NCI-H82 (cell line): ENCODE results near the gene CPB1.
"Not testable (repeated sequence)": the region's sequence is repeated elsewhere in the genome, so short reads cannot be mapped to it uniquely, and the experiment has no call there.

Source experiments
- DNase-seq: peaks from one replicate; lab custom pipeline; 2025; lab: John Stamatoyannopoulos, UW

Gene CPB1

DNA sequence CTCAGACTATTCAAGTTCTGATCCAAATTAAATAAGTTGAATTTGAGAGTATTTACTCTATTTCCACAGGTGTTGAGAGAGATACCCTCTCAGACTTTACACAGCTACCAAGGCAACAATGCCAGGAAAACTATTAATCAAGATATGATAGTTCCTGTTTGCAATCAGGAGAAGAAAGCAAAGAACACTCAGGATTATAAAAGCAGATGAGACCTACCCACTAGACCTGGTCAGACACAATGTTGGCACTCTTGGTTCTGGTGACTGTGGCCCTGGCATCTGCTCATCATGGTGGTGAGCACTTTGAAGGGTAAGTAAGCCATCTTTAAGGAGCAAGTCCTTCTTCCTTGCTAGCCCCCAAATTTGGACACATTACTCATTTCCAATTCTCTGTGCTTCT, at the start of gene CPB1:
CPB1 (plus strand) TSS at position 227 of the 400 bp plus-strand sequence; CDS start at position 240, 13 bp downstream.
- DNase-seq, result no peak

- no peak for DNase-seq
These were observed 48.7 kb upstream of the CPB1 start for GRCh38 chr3:148778926-148779325.

DNA sequence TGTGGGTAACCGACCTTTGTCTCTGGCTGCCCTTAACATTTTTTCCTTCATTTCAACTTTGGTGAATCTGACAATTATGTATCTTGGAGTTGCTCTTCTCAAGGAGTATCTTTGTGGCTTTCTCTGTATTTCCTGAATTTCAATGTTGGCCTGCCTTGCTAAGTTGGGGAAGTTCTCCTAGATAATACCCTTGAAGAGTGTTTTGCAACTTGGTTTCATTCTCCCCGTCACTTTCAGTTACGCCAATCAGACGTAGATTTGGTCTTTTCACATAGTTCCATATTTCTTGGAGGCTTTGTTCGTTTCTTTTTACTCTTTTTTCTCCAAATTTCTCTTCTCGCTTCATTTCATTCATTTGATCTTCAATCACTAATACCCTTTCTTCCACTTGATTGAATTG, 42.6 kb upstream of the CPB1 start:
- DNase-seq, result not testable (repeated sequence)

- not testable (repeated sequence) for DNase-seq
These were observed 41.5 kb upstream of the CPB1 start for GRCh38 chr3:148786159-148786558.

GRCh38 chr3:148789146-148789545, 38.5 kb upstream of the CPB1 start:
- DNase-seq, result peak; percentile 43

- no peak for DNase-seq
These were observed 37.7 kb upstream of the CPB1 start for GRCh38 chr3:148789906-148790305.

DNA sequence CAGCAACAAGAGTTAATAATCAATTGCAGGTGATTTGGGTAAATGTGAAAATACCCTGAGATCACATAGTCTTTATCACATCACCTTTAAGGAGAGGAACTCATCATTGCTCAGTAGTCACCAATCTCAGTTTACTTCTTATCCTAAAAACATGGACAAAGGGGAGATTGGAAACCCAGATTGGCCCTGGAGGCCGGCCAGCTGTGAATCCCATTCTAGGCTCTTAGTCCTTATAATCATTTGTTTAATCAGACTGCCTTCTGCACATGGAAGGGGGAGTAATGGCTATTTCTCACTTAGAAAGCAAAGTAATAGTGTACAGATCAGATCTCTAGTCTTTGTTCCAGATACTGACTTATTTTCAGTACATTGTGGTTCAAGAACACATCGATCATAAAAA, 37.2 kb upstream of the CPB1 start:
- DNase-seq, result no peak

DNA sequence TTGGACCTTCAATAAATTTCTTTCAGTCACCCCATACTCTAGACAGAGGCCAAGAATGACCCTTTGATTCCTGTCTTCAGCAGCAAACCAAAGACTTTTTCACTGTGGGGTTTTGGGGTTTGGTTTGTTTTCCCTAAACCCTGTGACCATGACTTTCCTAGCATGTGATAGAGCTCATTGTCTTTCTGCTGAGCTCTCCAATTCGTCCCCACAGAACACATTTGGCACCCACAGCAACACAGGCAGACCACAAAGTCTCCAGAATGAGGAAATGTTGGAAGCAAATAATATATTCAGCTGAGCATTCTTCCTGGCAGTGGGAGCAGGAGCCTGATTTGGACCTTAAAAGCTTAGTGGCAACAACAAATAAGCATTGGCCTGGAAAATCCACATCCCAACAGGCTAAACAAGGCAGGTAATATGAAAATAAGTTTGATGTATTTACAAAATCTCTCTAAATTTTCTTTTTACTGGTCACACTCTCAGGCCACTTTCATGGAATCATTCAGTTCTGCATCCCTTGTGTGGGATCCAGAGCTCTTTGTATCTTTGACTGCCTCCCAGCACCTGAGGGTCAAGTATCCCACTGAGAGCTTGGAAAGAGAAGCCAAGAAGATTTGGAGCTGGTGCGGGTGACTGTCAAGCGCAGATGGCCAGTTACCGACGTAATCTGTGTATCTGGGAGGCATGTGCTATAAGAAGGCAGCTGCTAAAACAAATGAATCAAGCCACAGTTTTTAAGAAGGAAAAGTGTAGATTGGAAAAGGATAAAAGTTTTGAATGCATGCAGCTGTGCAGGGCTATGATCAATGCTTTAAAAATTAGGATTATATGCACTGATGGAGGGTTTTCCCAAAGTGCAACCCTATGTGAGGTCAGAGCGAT, 36.5 kb upstream of the CPB1 start:
- peak; percentile 68 for DNase-seq

DNA sequence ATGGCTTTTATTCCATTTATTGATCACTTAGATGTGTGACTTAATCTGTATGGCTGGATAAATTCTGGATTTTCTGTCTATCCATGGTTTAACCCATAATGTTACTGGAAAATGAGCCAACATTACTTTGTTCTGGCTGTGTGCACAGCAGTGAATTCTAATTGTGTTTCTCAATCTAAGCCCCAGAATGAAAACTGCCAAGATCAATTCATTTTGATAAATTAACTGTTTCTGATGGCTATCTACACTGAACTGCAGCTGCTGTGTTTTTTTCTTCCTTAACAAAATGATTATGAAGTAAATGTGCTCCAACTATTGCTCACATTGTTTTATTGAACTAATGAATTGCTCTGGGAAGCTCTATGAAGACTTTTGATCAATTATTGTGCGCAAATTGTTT, 35.7 kb upstream of the CPB1 start:
- DNase-seq, result no peak

GRCh38 chr3:148792516-148792915, 35.1 kb upstream of the CPB1 start:
- DNase-seq, result no peak

DNA sequence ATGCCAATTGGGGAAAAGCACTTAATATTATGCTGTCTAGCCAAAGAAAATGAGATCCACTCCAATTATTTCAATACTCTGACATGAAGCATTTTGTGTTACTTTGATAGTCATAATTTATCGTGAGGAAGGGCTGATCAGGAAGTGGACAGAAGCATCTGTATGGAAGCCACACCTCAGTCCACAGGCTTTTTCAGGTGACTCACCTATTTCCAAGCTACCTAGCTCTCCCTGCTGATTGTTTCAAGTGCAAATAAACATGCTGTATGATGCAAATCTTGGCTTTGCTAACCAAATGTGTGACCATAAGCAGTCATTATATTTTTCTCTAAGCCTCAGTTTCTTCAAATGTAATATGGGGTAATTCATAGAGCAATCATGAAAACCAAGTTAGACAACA, 30.8 kb upstream of the CPB1 start:
- no peak for DNase-seq

GRCh38 chr3:148797795-148798194, 29.8 kb upstream of the CPB1 start:
- DNase-seq, result no peak

DNA sequence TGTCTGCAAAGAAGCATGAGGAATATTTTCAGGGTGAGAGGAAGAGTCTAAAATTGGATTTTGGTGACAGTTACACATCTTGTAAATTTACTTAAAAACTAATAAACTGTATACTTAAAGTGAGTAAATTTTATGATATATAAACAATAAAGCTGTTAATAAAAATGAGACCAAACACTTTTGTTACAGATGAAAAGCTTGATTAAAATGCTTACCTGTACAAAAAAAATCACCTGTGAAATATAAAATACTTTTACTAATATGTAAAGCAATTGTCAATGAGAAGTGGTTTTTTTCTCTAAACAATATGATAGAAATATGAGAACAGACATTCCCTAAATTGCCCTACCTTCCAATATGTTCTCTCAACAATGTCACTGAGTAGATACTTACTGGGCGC, 27.2 kb upstream of the CPB1 start:
- DNase-seq, result no peak

GRCh38 chr3:148809835-148810234, 17.8 kb upstream of the CPB1 start:
- no peak for DNase-seq

- DNase-seq, result no peak
These were observed 12.1 kb upstream of the CPB1 start for GRCh38 chr3:148815316-148816110.

DNA sequence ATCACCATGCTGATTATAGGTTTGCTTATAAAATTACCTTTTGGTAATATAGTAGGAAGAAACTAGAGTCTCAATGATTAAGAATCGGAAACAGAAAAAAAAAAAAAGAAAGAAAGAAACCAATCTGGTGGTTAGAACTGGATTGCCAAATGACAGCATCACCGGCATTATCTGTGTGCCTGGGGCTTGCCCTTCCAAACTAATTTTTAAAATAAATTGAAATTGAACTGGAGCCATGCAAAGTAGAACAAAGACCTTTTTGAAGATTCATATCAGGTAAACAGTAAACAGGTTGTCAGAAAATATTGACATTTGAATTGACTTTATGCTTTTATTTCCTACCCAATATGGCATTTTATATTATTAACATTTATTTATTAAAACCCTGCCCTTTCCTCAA, 11.2 kb upstream of the CPB1 start:
- no peak for DNase-seq

DNA sequence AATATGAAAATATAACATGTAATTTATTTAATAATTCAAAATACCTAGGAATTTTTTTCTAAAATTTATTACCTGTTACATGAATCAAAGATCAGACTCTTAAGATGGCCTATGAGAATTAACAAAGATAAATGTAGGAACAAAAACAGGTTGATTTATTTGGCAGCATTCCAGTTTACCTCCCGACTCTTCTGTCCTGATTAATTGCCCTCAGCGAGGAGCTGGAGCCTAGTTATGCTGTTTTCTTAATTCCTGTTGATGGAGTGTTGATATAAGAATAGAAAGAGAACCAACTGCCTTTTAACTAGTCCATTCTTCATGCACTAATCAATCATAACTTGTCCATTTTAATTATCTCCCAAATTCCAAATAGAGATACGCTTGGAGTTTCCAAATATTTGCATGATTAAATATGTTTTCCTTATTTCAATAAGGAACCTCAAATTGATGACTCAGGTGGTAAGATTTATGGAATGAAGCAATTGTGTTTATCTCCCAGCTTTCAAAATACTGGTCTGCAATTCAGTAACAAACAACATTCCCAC, 10.6 kb upstream of the CPB1 start:
- DNase-seq, result peak; percentile 54

DNA sequence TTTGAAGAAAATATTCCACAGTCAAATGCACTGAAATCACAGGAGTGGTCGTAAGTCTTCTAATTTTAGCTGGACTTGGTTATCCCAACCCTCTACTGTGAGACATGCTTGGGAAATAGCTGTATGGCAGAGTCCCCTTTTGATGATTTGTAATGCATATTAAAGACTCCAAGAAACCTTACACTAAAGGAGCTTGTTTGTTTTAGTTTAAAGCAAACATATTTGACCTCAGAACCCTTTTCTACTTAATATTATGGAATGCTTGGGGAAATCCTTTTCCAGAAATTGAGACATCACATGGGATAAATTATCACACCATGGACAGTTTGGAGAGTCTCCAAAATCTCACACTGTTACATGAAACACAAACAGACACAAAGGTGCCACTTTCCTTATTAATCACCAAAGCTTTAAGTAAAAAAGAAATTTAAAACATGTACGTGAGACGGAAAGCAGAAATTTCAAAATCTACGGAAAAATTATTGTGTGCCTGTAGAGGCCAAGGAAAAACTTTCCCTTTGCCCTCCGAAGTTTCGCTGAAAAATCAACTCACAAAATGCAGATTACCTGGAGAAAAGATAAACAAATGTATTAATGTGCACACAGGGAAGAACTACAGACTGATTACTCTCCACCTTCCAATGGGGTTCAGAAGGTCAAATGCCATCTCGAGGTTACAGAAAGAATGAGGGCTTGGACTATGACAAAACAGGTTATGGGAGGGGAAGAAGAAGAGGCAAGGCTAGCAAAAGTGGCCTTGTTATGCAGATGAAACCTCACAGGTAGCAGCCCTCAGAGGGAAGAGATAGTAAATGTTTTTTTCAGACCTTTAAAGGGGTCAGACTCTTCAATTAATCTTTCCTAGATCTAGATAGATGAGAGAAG, 7.0 kb upstream of the CPB1 start:
- no peak for DNase-seq

GRCh38 chr3:148823026-148823425, 4.6 kb upstream of the CPB1 start:
- no peak for DNase-seq

DNA sequence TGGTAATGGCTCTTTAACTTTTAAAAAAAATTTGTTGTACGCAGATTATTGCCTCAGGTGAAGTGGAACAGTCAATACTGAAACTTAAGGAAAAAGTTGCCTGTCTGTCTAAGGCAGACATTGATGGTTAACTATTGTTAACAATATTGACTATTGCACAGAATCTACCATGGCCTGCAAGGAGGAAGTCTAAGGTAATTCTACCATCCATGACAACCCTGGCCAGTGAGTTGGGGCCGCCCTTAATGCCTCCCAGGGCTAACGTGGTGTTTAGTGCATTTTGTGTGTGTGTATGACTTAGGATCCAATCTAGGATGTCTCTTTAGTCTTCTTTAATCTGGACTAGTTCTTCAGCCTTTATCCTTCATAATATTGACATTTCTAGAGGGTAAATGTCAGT, 2.1 kb upstream of the CPB1 start:
- DNase-seq, result no peak

GRCh38 chr3:148828136-148828690, 602 bp downstream of the CPB1 start:
- DNase-seq, result no peak

GRCh38 chr3:148829926-148830325, 2.3 kb downstream of the CPB1 start:
- no peak for DNase-seq
